HEK293 (cell line): ENCODE data around the gene PACSIN2.
A peak's percentile ranks its signal among the peaks of the same experiment; 100 is the strongest.

Experiments
- GLIS1 ChIP-seq: fragments of 450-650 bp; formaldehyde crosslinking; IDR thresholded peaks from 2 replicates; pipeline ENCODE4 v1.5.1; 2016; ENCODE audit warnings: missing biosample characterization, missing genetic modification characterization
- HOXD13 ChIP-seq: sonication (generic); formaldehyde crosslinking; IDR thresholded peaks from 2 replicates; pipeline ENCODE4 v1.8.0; 2022; ENCODE audit warnings: missing genetic modification reagents, borderline replicate concordance
- IKZF3 ChIP-seq: fragments of 450-650 bp; IDR thresholded peaks from 2 replicates; pipeline ENCODE4 v1.5.0; 2018; ENCODE audit warnings: missing biosample characterization, mild to moderate bottlenecking, missing genetic modification characterization, moderate library complexity
- SP7 ChIP-seq: fragments of 450-650 bp; formaldehyde crosslinking; IDR thresholded peaks from 2 replicates; pipeline ENCODE4 v1.5.1; 2016; ENCODE audit warnings: missing biosample characterization, missing genetic modification characterization
- ZBTB17 ChIP-seq: fragments of 450-650 bp; formaldehyde crosslinking; IDR thresholded peaks from 2 replicates; pipeline ENCODE4 v1.5.1; 2016; ENCODE audit warnings: missing biosample characterization, missing genetic modification characterization
- ZBTB8A ChIP-seq: fragments of 450-650 bp; formaldehyde crosslinking; IDR thresholded peaks from 2 replicates; pipeline ENCODE4 v1.5.1; 2016; ENCODE audit warnings: missing biosample characterization, missing genetic modification characterization
- ZEB2 ChIP-seq: fragments of 450-650 bp; formaldehyde crosslinking; IDR thresholded peaks from 2 replicates; pipeline ENCODE4 v1.5.1; 2016; ENCODE audit warnings: missing biosample characterization, missing genetic modification characterization
- ZNF23 ChIP-seq: fragments of 450-650 bp; formaldehyde crosslinking; IDR thresholded peaks from 2 replicates; pipeline ENCODE4 v1.5.1; 2016; ENCODE audit warnings: missing biosample characterization, missing genetic modification characterization, borderline replicate concordance
- ZNF416 ChIP-seq: fragments of 450-650 bp; formaldehyde crosslinking; IDR thresholded peaks from 2 replicates; pipeline ENCODE4 v1.5.1; 2016; ENCODE audit warnings: missing biosample characterization, missing genetic modification characterization
- ZNF501 ChIP-seq: fragments of 450-650 bp; formaldehyde crosslinking; IDR thresholded peaks from 2 replicates; pipeline ENCODE4 v1.5.1; 2016; ENCODE audit warnings: missing biosample characterization, missing genetic modification characterization
- ZNF626 ChIP-seq: fragments of 450-650 bp; sonication (Bioruptor Pico); formaldehyde crosslinking; IDR thresholded peaks from 2 replicates; pipeline ENCODE4 v1.5.1; 2018; ENCODE audit warnings: missing biosample characterization, missing genetic modification characterization, inconsistent platforms
- ZNF629 ChIP-seq: fragments of 450-650 bp; formaldehyde crosslinking; IDR thresholded peaks from 2 replicates; pipeline ENCODE4 v1.5.1; 2017; ENCODE audit warnings: missing biosample characterization, missing genetic modification characterization
- ZNF76 ChIP-seq: fragments of 450-650 bp; formaldehyde crosslinking; IDR thresholded peaks from 2 replicates; pipeline ENCODE4; 2016; ENCODE audit warnings: low read depth, missing biosample characterization, missing genetic modification characterization, borderline replicate concordance
- ZSCAN23 ChIP-seq: fragments of 450-650 bp; formaldehyde crosslinking; IDR thresholded peaks from 2 replicates; pipeline ENCODE4 v1.5.1; 2016; ENCODE audit warnings: missing biosample characterization, missing genetic modification characterization
- TF ChIP-seq, protein P1 (sequence below): fragments of 450-650 bp; formaldehyde crosslinking; IDR thresholded peaks from 2 replicates; pipeline ENCODE4 v1.5.1; 2016; ENCODE audit warnings: missing biosample characterization, missing genetic modification characterization
- TF ChIP-seq, protein P2 (sequence below): fragments of 450-650 bp; formaldehyde crosslinking; IDR thresholded peaks from 2 replicates; pipeline ENCODE4 v1.5.1; 2016; ENCODE audit warnings: missing biosample characterization, missing genetic modification characterization
- TF ChIP-seq, protein P3 (sequence below): fragments of 450-650 bp; formaldehyde crosslinking; optimal IDR thresholded peaks from 2 replicates; pipeline ENCODE3; 2016; ENCODE audit warnings: missing biosample characterization, mild to moderate bottlenecking, missing genetic modification characterization
- TF ChIP-seq, protein P4 (sequence below): sonication (generic); formaldehyde crosslinking; IDR thresholded peaks from 2 replicates; pipeline ENCODE4 v1.8.1; 2022; ENCODE audit warnings: mild to moderate bottlenecking, moderate library complexity, missing genetic modification reagents
- TF ChIP-seq, protein P5 (sequence below): fragments of 450-650 bp; formaldehyde crosslinking; IDR thresholded peaks from 2 replicates; pipeline ENCODE4 v1.5.1; 2016; ENCODE audit warnings: missing biosample characterization, missing genetic modification characterization
- TF ChIP-seq, protein P6 (sequence below): fragments of 450-650 bp; formaldehyde crosslinking; IDR thresholded peaks from 2 replicates; pipeline ENCODE4 v1.5.1; 2016; ENCODE audit warnings: missing biosample characterization, missing genetic modification characterization

Gene PACSIN2

DNA sequence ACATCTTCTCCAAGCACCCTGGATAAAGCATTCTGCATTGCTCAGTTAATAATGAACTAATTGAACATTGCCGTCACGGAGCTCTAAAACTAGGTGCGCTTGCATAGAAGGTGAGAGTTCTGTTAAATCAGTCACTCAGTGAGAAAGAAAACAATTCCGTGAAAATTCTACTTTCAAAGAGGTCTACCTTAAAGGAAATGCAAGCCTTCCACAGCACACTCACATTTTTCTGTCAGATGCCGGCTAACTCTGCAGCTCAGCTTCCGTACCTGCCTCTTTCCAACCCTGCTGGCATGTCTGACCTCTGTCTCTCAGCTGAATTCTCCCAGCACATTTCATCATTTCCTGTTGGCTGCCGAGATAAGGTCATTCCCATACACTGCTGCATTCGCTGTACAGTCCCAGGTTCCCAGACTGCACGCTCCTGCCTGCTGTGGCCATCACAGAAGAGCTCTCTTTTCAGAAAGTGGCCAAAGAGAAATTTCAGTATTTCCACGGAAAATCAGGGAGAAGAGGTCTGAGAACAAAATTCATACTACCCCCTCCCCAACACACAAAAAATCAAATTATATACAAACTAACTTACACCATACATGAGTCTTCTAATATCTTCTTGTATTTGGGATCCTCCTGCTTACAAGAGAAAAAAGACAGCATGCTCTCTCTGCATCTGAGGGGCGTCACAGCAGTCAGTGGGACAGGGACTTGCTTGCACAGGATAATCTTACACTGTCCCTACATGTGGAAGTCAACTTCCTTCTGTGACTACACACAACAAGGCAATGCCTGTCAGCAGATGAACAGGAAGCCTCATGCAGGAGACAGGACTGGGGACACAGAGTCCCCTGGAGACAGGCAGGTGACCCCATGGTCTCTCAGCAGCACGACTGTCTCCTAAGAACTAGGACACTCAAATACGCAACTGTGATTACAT is 55.1 kb downstream of the PACSIN2 start (continued):
- TF ChIP-seq, protein P1, sequence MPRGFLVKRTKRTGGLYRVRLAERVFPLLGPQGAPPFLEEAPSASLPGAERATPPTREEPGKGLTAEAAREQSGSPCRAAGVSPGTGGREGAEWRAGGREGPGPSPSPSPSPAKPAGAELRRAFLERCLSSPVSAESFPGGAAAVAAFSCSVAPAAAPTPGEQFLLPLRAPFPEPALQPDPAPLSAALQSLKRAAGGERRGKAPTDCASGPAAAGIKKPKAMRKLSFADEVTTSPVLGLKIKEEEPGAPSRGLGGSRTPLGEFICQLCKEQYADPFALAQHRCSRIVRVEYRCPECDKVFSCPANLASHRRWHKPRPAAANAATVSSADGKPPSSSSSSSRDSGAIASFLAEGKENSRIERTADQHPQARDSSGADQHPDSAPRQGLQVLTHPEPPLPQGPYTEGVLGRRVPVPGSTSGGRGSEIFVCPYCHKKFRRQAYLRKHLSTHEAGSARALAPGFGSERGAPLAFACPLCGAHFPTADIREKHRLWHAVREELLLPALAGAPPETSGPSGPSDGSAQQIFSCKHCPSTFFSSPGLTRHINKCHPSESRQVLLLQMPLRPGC = peak; percentile 97
- TF ChIP-seq ZNF23 (tag by site-specific recombination) = no peak
- TF ChIP-seq, protein P2, sequence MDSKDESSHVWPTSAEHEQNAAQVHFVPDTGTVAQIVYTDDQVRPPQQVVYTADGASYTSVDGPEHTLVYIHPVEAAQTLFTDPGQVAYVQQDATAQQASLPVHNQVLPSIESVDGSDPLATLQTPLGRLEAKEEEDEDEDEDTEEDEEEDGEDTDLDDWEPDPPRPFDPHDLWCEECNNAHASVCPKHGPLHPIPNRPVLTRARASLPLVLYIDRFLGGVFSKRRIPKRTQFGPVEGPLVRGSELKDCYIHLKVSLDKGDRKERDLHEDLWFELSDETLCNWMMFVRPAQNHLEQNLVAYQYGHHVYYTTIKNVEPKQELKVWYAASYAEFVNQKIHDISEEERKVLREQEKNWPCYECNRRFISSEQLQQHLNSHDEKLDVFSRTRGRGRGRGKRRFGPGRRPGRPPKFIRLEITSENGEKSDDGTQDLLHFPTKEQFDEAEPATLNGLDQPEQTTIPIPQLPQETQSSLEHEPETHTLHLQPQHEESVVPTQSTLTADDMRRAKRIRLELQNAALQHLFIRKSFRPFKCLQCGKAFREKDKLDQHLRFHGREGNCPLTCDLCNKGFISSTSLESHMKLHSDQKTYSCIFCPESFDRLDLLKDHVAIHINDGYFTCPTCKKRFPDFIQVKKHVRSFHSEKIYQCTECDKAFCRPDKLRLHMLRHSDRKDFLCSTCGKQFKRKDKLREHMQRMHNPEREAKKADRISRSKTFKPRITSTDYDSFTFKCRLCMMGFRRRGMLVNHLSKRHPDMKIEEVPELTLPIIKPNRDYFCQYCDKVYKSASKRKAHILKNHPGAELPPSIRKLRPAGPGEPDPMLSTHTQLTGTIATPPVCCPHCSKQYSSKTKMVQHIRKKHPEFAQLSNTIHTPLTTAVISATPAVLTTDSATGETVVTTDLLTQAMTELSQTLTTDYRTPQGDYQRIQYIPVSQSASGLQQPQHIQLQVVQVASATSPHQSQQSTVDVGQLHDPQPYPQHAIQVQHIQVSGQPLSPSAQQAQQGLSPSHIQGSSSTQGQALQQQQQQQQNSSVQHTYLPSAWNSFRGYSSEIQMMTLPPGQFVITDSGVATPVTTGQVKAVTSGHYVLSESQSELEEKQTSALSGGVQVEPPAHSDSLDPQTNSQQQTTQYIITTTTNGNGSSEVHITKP = peak; percentile 61; the same call in 1 of the 2 replicates
- no peak for TF ChIP-seq GLIS1
- TF ChIP-seq ZNF501 (tag by site-specific recombination) = no peak
- TF ChIP-seq, protein P3, sequence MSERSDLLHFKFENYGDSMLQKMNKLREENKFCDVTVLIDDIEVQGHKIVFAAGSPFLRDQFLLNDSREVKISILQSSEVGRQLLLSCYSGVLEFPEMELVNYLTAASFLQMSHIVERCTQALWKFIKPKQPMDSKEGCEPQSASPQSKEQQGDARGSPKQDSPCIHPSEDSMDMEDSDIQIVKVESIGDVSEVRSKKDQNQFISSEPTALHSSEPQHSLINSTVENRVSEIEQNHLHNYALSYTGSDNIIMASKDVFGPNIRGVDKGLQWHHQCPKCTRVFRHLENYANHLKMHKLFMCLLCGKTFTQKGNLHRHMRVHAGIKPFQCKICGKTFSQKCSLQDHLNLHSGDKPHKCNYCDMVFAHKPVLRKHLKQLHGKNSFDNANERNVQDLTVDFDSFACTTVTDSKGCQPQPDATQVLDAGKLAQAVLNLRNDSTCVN = no peak
- no peak for TF ChIP-seq ZNF626 (tag by site-specific recombination)
- peak; percentile 69 for TF ChIP-seq ZEB2
- TF ChIP-seq ZSCAN23 (tag by site-specific recombination) = no peak
- TF ChIP-seq ZNF76 = peak; percentile 68; the same call in 1 of the 2 replicates
- peak; percentile 76 for TF ChIP-seq SP7 (tag by site-specific recombination)
- TF ChIP-seq ZNF416 = no peak
- TF ChIP-seq, protein P4, sequence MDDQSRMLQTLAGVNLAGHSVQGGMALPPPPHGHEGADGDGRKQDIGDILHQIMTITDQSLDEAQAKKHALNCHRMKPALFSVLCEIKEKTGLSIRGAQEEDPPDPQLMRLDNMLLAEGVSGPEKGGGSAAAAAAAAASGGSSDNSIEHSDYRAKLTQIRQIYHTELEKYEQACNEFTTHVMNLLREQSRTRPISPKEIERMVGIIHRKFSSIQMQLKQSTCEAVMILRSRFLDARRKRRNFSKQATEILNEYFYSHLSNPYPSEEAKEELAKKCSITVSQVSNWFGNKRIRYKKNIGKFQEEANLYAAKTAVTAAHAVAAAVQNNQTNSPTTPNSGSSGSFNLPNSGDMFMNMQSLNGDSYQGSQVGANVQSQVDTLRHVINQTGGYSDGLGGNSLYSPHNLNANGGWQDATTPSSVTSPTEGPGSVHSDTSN (CRISPR knock-in tag) = no peak
- TF ChIP-seq IKZF3 = peak; percentile 86
- no peak for TF ChIP-seq ZBTB8A (tag by site-specific recombination)
- TF ChIP-seq, protein P5, sequence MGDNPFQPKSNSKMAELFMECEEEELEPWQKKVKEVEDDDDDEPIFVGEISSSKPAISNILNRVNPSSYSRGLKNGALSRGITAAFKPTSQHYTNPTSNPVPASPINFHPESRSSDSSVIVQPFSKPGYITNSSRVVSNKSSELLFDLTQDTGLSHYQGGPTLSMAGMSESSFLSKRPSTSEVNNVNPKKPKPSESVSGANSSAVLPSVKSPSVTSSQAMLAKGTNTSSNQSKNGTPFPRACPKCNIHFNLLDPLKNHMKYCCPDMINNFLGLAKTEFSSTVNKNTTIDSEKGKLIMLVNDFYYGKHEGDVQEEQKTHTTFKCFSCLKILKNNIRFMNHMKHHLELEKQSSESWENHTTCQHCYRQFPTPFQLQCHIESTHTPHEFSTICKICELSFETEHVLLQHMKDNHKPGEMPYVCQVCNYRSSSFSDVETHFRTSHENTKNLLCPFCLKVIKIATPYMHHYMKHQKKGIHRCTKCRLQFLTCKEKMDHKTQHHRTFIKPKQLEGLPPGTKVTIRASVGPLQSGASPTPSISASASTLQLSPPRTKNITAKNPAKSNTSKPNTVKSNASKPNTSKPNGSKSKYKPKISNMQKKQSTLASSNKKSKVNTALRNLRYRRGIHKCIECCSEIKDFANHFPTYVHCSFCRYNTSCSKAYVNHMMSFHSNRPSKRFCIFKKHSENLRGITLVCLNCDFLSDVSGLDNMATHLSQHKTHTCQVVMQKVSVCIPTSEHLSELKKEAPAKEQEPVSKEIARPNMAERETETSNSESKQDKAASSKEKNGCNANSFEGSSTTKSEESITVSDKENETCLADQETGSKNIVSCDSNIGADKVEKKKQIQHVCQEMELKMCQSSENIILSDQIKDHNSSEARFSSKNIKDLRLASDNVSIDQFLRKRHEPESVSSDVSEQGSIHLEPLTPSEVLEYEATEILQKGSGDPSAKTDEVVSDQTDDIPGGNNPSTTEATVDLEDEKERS = no peak
- peak; percentile 81 for TF ChIP-seq ZNF629 (tag by site-specific recombination)
- peak; percentile 83 for TF ChIP-seq ZBTB17 (tag by site-specific recombination)
- TF ChIP-seq HOXD13 (CRISPR knock-in tag) = 0 out of 2 replicates have a peak, but pooled peaks have one; percentile 41
- TF ChIP-seq, protein P6, sequence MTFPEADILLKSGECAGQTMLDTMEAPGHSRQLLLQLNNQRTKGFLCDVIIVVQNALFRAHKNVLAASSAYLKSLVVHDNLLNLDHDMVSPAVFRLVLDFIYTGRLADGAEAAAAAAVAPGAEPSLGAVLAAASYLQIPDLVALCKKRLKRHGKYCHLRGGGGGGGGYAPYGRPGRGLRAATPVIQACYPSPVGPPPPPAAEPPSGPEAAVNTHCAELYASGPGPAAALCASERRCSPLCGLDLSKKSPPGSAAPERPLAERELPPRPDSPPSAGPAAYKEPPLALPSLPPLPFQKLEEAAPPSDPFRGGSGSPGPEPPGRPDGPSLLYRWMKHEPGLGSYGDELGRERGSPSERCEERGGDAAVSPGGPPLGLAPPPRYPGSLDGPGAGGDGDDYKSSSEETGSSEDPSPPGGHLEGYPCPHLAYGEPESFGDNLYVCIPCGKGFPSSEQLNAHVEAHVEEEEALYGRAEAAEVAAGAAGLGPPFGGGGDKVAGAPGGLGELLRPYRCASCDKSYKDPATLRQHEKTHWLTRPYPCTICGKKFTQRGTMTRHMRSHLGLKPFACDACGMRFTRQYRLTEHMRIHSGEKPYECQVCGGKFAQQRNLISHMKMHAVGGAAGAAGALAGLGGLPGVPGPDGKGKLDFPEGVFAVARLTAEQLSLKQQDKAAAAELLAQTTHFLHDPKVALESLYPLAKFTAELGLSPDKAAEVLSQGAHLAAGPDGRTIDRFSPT (tag by site-specific recombination) = no peak
- TF ChIP-seq, all 188 proteins: peak for 29
